ENCODE data around the gene CDX1.

GRCh38 chr5:150157168-150157567 is 9.4 kb upstream of the CDX1 start:
- TF ChIP-seq POLR2A (IDR thresholded peaks at IDR 0.05) (no peak), EP300 (IDR thresholded peaks at IDR 0.05) (no peak), POLR2AphosphoS5 (IDR thresholded peaks at IDR 0.05) (no peak)
- TF ChIP-seq, protein P1, sequence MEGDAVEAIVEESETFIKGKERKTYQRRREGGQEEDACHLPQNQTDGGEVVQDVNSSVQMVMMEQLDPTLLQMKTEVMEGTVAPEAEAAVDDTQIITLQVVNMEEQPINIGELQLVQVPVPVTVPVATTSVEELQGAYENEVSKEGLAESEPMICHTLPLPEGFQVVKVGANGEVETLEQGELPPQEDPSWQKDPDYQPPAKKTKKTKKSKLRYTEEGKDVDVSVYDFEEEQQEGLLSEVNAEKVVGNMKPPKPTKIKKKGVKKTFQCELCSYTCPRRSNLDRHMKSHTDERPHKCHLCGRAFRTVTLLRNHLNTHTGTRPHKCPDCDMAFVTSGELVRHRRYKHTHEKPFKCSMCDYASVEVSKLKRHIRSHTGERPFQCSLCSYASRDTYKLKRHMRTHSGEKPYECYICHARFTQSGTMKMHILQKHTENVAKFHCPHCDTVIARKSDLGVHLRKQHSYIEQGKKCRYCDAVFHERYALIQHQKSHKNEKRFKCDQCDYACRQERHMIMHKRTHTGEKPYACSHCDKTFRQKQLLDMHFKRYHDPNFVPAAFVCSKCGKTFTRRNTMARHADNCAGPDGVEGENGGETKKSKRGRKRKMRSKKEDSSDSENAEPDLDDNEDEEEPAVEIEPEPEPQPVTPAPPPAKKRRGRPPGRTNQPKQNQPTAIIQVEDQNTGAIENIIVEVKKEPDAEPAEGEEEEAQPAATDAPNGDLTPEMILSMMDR (IDR thresholded peaks at IDR 0.05): no peak
